ENCODE results near the gene YIPF1. TPM values are rescaled to one million over a fixed set of nuclear protein-coding genes. Genes with fewer than 3 reads are reported as not detected.

Gene YIPF1
- total RNA-seq, result 34.5 and 37.3 TPM in 2 replicates
- long read RNA-seq, transcript YIPF1-201 (11 exons, 1,858 nt), result minor isoform, 13 of 180 reads
- long read RNA-seq, transcript YIPF1-203 (11 exons, 1,602 nt), result major isoform, 78 of 180 reads
- long read RNA-seq, partial matches to known transcripts, result 8 of 180 reads
- long read RNA-seq, other reads (novel, unspliced or antisense), result 81 of 180 reads

GRCh38 chr1:53889304-53890298 is at the start of gene YIPF1:
YIPF1 (minus strand) TSS chr1:53889797; CDS start chr1:53888937, 860 bp downstream.
- Mint-ChIP-seq H3K4me3 (ENCODE audit: low read depth) (peak within 1 kb of the TSS; percentile 96), H3K4me1 (ENCODE audit: low read depth) (peaks cover 14% of the 10 kb centered on the region), H3K27ac (peak within 1 kb of the TSS; percentile 96), H3K27me3 (no peaks in the 10 kb centered on the region), H3K36me3 (ENCODE audit: insufficient read depth) (peaks cover 7% of the 10 kb centered on the region), H3K9me3 (ENCODE audit: low read depth) (no peaks in the 10 kb centered on the region)
- DNase-seq (ENCODE audit: low spot score, unreplicated experiment), result peak; percentile 58
- TF ChIP-seq CTCF (IDR thresholded peaks at IDR 0.05; ENCODE audit: unreplicated experiment), result no peak

- Mint-ChIP-seq H3K27me3 (no peaks in the 10 kb centered on the region), H3K36me3 (ENCODE audit: insufficient read depth) (peaks cover 28% of the 10 kb centered on the region), H3K9me3 (ENCODE audit: low read depth) (peaks cover 3% of the 10 kb centered on the region), H3K4me3 (ENCODE audit: low read depth) (no peak overlapping the region), H3K27ac (no peak overlapping the region), H3K4me1 (ENCODE audit: low read depth) (peaks cover 2% of the 10 kb centered on the region)
- TF ChIP-seq CTCF (IDR thresholded peaks at IDR 0.05; ENCODE audit: unreplicated experiment), result no peak
- DNase-seq (ENCODE audit: low spot score, unreplicated experiment), result no peak
Measured at GRCh38 chr1:53938136-53938830, 48.7 kb upstream of the YIPF1 start.

- Mint-ChIP-seq H3K4me1 (ENCODE audit: low read depth) (peaks cover 2% of the 10 kb centered on the region), H3K4me3 (ENCODE audit: low read depth) (no peak overlapping the region), H3K36me3 (ENCODE audit: insufficient read depth) (peaks cover 37% of the 10 kb centered on the region), H3K27me3 (no peaks in the 10 kb centered on the region), H3K9me3 (ENCODE audit: low read depth) (peaks cover 3% of the 10 kb centered on the region), H3K27ac (no peak overlapping the region)
- TF ChIP-seq CTCF (IDR thresholded peaks at IDR 0.05; ENCODE audit: unreplicated experiment), result no peak
- DNase-seq (ENCODE audit: low spot score, unreplicated experiment), result no peak
Measured at GRCh38 chr1:53936430-53936829, 46.8 kb upstream of the YIPF1 start.

- H3K9me3 Mint-ChIP-seq (ENCODE audit: low read depth), result peaks cover 3% of the 10 kb centered on the region
Measured at GRCh38 chr1:53934170-53934765, 44.7 kb upstream of the YIPF1 start.

More at GRCh38 chr1:53934170-53934765, 44.7 kb upstream of the YIPF1 start:
- Mint-ChIP-seq H3K4me3 (ENCODE audit: low read depth) (no peak overlapping the region), H3K27me3 (no peaks in the 10 kb centered on the region), H3K4me1 (ENCODE audit: low read depth) (no peaks in the 10 kb centered on the region), H3K27ac (no peak overlapping the region), H3K36me3 (ENCODE audit: insufficient read depth) (peaks cover 39% of the 10 kb centered on the region)
- no peak for DNase-seq (ENCODE audit: low spot score, unreplicated experiment)
- TF ChIP-seq CTCF (IDR thresholded peaks at IDR 0.05; ENCODE audit: unreplicated experiment), result no peak
